GM18508 (cell line): ENCODE measurements around the gene SLC18B1.

ENCODE experiments used
- ATAC-seq: cut with Tn5 transposase; IDR thresholded peaks from one replicate; pipeline ENCODE4 v1.9.1; 2021; ENCODE audit warnings: moderate number of reproducible peaks; ENCODE audit not compliant: insufficient read depth, unreplicated experiment

The SLC18B1 gene

DNA sequence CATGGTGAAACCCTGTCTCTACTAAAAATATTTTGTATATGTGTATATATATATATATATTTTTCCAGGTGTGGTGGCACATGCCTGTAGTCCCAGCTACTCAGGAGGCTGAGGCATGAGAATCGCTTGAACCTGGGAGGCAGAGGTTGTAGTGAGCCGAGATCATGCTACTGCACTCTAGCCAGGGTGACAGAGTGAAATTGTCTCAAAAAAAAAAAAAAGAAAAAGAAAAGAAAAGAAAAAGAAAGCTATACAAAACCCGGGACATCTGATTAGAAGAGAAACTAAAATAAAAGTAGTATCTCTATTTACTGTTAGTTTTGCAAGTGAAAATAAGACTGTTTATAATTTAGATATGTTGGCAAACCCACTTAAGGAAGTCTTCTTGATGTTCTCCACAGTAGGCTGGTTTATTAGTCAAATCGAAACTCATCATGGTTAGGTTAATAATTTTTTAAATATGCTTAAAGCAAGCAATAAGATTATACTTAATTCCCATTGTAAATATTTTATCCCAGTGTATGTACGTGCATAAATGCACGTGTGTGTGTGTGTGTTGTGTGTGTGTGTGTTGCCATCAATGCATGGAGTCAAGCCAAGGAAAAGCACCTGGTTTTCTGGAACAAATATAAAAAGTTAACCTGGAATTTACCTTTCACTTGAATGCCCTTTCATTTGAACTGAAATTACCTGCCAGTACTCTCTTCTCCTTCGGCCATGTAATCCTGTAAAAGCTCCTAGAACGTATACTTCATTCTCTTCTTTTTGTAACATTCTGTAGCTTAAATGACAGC lies 47.8 kb downstream of the SLC18B1 start:
- ATAC-seq = peak; percentile 83

- ATAC-seq = no peak
Measured at GRCh38 chr6:132749111-132749510, 49.3 kb downstream of the SLC18B1 start.

DNA sequence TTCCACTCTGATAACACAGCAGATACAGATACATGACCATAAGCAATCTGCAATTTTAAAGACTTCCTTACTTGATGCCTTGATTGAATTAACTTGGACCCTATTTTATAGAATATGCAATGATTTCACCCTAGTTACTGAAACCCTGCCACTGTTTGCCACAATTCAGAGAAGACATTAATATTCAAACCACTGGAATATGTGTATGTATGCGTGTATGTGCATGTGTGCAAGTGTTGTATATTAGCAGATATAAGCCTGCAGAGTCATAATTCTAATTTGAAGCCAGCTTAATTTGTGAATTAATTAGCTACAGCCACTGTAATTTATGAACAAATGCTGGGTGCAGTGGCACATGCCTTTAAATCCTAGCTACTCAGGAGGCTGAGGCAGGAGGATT lies 50.0 kb downstream of the SLC18B1 start:
- ATAC-seq = no peak

DNA sequence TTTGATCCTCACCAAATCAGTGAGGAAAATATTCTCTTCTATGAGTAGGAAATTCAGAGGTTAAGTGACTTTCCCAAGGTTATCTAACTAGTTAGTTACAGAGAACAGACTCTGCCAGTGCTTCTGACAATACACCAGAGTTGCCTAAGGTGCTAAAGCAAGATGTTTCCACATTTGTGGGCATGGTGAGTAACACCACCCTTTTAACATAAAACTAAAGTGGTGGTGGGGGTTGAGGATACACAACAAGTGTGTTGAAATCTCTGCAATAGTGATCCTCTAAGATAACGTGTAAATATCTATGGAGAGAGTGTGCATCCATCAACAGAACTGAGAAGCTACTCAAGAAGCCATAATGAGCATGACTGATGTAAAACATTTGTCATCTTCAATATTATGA lies 52.4 kb downstream of the SLC18B1 start:
- no peak for ATAC-seq

DNA sequence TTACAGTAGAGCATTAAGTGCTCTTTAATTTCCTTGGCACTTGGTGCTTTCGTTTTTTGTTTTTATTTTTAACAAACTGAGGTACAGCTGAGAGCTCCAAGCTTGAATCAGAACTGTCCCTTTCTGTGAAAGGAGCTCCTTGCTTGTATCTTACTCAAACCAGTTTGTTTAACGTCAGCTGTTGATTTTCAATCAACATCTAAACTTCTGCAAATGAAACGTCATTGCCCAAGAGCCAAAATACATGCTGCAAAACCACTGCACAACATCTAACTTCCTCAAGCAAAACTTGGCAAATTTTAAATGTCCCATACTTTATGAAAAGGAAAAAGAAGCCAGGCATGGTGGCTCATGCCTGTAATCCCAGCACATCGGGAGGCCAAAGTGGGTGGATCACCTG lies 55.9 kb downstream of the SLC18B1 start:
- no peak for ATAC-seq

DNA sequence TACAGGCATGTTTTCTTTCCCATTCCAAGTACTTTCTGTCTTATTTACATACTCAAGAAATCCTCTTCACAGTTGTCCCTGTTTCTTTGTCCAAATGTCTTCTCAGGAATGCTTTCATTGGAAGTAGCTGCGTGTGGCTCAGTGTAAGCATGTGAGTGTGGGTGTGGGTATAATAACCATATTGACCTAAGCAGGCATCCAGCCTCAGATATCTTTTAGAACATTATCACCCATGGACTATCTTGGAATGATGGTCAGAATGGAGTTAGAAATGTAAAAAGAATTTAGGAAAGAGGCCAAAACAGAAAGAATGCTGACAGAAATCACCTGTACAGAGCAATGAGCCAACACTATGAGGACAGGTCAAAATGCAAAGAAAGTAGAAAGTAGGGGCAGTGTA lies 57.2 kb downstream of the SLC18B1 start:
- no peak for ATAC-seq

GRCh38 chr6:132736239-132736638 lies 62.2 kb downstream of the SLC18B1 start:
- ATAC-seq = no peak

- ATAC-seq = no peak
Measured at GRCh38 chr6:132734694-132735236, 63.7 kb downstream of the SLC18B1 start.

- no peak for ATAC-seq
Measured at GRCh38 chr6:132733814-132734213, 64.6 kb downstream of the SLC18B1 start.

- no peak for ATAC-seq
Measured at GRCh38 chr6:132733283-132733682, 65.2 kb downstream of the SLC18B1 start.

- ATAC-seq = no peak
Measured at GRCh38 chr6:132731086-132731485, 67.4 kb downstream of the SLC18B1 start.

- ATAC-seq = no peak
Measured at GRCh38 chr6:132730560-132730959, 67.9 kb downstream of the SLC18B1 start.

DNA sequence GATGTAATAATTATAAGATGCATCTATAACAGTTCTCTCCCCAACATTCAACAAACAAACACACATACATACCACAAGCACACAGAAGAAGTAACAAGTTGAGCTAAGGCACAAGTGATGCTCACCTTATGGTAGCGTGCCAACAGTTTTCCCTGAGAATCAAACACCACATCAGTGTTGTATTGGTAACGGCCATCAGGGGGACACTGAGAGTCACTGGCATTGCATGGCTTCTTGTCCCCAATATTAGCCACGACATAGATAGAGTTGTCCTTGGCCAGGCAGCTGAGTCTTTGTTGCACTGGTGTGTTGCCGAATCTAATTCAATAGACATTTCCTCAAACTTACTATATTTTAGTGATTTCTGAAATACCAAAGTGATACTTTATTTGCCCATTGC lies 69.8 kb downstream of the SLC18B1 start:
- no peak for ATAC-seq

- no peak for ATAC-seq
Measured at GRCh38 chr6:132726608-132726975, 71.8 kb downstream of the SLC18B1 start.

GRCh38 chr6:132725947-132726607 lies 72.4 kb downstream of the SLC18B1 start:
- ATAC-seq = peak; percentile 65

DNA sequence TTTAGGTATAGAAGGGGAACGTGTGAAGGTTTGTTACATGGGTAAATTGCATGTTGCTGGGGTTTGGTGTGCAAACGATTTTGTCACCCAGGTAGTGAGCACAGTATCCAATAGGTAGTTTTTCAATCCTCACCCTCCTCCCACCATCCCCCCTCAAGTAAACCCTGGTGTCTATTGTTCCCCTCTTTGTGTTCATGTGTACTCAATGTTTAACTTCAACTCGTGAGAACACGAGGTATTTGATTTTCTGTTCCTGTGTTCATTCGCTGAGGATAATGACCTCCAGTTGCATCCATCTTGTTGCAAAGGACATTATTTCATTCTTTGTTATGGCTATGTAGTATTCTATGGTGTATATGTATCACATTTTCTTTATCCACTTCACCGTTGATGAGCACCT lies 73.0 kb downstream of the SLC18B1 start:
- no peak for ATAC-seq

DNA sequence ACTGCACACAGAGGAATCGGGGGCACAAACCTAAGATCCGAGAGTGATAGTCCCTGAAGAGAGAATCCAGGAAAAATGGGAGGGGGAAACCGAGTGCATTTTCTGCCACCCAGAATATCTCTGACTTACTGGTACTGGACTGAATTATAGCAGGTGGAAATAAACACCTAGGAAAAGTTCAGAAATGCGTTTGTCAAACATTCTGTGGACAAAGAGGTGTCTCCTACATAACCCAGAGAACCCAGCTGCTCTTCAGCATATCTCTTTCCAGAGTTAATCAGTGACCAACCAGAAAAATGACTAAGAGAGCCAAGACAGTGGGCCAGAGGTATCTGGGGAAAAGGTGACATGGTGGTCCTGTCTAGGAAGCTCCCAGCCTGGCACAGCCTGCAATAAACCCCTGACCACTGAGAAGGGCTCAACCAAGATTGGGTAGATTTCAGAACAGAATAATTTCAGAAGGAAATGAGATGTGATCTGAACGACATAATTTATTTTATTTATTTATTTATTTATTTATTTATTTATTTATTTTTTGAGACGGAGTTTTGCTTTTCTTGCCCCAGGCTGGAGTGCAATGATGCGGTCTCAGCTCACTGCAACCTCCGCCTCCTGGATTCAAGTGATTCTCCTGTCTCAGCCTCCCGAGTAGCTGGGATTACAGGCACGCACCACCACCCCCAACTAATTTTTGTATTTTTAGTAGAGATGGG lies 78.5 kb downstream of the SLC18B1 start:
- no peak for ATAC-seq
